HG02588 (cell line): Measurements from ENCODE around the gene TEX54.
"Not testable (repeated sequence)": the region's sequence is repeated elsewhere in the genome, so short reads cannot be mapped to it uniquely, and the experiment has no call there.

Experiments
- ATAC-seq: cut with Tn5 transposase; IDR thresholded peaks from one replicate; pipeline ENCODE4 v1.9.1; 2021; ENCODE audit warnings: mild to moderate bottlenecking, moderate library complexity; ENCODE audit not compliant: unreplicated experiment

Gene TEX54

DNA sequence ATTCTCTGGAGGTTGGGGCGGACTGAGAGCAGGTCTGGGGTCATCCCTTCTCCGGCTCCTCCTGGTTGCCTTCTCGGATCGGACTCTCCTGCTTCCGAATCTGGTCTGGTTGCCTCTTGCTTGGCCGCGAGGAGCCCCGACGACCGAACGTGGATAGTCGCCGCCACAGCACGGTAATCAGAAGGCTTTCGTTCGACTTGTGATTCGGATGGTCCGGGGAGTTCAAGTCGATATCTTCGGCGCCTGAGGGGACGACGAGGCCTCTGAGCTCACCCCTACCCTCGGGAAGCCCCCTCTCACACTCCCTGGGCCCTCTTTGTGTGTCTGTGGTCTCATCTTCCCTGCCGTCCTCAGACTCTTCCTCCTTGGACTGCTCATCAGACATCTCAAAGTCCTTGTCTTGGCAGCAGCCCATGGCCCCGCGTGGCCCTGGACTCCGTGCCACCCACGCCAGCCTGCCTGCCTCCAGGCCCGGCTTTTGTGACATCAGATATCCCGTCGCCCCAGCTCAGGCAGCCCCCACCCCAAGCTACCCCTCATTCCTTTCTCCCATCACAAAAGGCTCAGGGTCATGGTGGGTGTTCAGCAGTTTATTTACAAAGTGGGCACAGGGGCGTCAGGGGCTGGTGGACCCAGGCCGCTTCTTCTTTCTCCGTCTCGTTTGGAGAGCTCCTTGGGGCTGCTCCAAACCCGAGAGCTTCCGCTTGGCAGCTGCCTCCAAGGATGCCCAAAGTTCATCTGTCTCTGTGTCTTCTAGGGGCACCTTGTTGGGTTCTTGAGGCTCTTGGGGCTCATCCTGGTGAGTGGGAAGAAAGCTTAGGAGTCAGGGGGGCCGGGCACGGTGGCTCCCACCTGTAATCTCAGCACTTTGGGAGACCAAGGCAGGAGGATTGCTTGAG is at the start of gene TEX54:
Gene TEX54, minus strand, starts transcription at position 506 of the 899 bp plus-strand sequence.
- peak; percentile 14 for ATAC-seq

DNA sequence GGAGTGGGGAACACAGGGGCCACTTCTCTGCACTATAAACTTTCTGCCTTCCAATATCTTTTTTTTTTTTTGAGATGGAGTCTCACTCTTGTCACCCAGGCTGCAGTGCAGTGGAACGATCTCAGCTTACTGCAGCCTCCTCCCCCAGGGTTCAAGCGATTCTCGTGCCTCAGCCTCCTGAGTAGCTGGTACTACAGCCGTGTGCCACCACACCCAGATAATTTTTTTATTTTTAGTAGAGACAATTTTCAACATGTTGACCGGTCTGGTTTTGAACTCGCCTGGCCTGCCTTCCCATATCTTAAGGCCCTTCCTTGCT is 49.7 kb upstream of the TEX54 start:
- no peak for ATAC-seq

DNA sequence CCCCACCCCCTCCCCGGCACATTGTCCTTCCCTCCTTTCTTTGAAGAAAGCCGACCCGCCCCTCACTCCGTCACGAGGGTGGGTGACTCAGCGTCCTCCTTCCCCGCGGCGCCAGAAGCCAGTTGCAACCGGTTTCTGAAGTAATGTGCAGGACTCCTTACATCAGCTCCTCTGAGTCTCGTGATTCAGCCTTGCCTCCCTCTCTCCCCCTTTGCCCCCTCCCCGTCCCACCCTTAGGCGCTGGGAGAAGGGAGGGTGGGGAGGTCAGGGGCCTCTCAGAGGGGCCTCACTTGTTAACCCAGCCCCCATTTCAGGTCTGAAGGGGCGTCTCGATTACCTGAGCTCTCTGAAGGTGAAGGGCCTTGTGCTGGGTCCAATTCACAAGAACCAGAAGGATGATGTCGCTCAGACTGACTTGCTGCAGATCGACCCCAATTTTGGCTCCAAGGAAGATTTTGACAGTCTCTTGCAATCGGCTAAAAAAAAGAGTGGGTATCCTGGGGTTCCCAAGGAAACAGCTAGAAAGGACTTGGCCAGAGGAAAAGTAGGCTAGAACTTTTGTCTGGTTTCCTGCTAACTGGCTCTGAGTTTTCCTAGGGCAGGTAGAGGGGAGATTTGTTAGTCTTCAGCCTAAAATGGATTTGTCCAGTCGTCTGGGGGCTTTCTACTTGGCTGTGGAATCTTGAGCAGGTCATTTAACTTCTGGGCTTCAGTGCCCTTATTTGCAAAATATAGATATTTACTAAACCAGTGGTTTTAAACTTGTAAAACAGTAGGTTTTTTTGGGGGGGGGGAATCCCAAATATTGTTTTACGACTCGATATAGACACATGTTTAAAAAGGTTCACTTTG is 49.2 kb upstream of the TEX54 start:
- ATAC-seq: peak; percentile 38

DNA sequence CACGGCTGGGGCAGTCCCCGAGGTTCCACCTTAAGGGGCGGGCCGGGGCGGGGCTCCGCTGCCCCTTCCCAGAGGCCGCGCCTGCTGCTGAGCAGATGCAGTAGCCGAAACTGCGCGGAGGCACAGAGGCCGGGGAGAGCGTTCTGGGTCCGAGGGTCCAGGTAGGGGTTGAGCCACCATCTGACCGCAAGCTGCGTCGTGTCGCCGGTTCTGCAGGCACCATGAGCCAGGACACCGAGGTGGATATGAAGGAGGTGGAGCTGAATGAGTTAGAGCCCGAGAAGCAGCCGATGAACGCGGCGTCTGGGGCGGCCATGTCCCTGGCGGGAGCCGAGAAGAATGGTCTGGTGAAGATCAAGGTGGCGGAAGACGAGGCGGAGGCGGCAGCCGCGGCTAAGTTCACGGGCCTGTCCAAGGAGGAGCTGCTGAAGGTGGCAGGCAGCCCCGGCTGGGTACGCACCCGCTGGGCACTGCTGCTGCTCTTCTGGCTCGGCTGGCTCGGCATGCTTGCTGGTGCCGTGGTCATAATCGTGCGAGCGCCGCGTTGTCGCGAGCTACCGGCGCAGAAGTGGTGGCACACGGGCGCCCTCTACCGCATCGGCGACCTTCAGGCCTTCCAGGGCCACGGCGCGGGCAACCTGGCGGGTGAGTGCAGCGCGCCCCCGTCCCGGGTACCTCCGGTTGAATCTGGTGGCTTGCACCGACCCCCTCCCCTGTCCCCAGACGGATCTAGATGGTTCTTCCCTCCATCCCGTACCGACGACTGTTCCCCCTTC is 48.4 kb upstream of the TEX54 start, which contains the start of gene SLC3A2:
Gene SLC3A2, plus strand, starts transcription at position 94 of the 776 bp plus-strand sequence. Its CDS starts 128 bp downstream, at position 222.
- peak; percentile 72 for ATAC-seq

DNA sequence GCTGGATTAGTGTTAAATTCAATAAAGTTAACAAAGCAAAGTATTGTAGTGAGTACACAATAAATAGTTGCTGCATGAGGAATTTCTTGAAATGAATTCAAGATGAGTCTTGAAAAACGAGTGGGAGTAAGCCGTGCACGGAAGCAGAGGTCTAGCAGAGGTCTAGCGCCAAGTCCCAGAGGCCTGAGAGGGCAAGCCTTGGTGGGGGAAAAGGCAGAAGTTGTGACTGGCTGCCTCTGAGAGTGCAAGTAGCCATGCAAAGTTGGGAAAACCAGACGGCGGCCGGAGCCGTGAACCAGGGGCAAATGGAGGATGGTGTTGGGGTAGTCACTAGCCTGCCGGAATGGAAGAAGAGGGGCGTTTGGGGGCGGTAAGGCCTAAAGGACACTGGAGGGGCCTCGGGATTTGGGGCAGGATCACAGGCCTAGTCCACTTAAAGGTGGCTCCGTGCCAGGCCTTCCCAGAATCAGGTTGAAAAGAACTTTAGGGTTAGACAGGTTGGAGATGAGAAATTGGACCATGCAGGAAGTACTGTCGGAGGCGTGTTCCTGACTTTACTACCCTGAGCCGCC is 47.7 kb upstream of the TEX54 start:
- peak; percentile 14 for ATAC-seq

DNA sequence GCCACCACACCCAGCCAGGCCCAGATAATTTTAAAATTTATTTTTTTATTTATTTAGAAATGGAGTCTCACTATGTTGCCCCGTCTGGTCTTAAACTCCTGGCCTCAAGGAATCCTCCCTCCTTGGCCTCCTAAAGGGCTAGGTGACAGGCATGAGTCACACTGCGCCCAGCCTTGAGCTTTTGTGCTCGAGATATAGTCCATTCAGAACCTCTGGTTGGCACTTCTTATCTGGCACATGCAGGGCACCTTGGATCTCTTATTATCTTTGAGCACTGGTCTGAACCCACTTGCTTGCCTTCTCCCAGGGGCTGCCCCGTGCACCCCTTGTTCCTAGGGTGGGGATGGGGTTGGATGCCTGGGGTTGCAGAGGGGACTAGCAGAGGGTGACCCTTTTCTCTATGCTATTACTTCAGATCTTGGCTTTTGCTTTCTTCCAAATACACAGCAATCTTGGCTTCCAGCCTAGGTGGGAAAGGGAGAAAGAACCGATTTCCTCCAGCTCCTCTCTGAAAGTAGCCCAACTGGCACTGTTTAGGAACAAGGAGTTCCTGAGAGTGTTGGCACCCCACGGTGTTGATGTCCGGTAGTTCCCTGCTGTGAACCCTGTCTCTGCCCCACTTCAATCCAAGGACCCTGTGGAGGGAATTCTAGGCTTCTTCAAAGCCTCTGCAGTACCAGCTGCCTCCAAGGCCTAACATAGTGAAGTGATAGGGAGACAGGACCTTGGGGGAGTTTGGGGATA is 46.8 kb upstream of the TEX54 start:
- ATAC-seq: no peak

DNA sequence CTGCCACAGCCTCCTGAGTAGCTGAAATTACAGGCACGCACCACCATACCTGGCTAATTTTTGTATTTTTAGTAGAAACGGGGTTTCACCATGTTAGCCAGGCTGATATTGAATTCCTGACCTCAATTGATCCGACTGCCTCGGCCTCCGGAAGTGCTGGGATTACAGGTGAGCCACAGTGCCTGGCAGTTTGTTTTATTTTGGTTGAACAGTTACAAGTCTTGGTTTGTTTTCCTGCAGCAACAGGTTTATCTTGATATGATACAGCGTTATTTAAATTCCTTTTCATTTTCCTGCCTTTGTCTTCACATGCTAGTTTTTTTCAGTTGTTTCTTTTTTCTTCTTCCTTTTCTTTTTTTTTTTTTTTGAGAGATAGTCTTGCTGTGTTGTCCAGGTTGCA is 44.1 kb upstream of the TEX54 start:
- no peak for ATAC-seq

DNA sequence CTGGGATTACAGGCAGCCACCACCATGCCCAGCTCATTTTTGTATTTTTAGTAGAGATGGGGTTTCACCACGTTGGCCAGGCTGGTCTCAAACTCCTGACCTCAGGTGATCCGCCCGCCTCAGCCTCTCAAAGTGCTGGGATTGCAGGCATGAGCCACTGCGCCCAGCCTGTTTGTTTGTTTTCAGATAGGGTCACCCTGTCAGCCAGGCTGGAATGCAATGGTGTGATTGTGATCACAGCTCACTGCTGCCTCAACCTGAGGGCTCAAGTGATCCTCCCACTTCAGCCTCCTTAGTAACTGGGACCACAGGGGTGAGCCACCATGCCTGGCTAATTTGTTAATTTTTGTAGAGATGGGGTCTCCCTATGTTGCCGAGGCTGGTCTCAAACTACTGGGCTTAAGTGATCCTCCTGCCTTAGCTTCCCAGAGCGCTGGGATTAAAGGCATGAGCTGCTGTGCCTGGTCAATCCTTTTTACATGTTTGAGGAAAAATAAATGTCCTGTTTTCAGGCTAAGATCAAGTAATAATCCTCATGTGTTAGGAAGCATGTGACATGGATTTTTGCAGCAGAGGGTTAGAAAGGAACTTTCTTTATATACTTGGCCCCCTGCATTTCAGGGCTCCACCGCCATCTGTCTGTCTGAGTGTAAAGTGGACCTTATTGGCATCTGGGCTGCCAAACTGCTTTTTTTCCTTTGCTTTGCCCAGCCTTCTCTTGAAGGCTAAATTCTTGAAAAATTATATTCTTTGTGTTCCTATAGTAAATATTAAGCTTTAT is 43.2 kb upstream of the TEX54 start:
- ATAC-seq: no peak

DNA sequence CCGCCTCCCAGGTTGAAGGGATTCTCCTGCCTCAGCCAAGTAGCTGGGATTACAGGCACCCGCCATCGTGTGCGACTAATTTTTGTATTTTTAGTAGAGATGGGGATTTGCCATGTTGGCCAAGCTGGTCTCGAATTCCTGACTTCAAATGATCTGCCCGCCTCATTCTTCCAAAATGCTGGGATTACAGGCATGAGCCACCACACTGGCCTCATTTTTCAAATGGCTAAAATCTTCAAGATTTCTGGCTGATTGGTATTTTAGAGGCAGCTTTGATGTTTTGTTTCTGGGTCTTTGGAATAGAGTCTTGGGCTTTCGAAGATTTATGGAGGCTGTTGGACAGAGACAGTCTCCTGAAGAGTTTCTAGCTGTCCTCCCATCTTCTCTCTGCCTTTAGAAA is 42.2 kb upstream of the TEX54 start:
- no peak for ATAC-seq

DNA sequence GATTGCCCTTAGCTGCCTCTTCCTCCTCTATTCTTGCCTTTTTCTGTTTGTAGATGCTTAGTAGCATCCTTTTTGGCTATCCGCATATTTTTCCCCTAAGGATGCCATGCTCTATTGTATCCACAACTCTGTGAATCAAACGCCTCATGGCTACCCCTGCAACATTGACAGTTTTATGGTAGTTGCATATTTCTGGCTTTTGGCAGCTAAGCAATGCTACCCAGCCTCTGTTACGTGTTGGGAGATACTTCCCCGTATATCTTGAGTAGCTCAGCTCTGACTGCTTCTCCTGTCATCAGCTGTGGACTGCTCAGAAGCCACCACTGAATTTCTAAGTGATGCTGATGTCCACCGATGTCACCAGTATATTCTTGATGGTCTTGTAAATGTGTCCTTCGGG is 33.0 kb upstream of the TEX54 start:
- no peak for ATAC-seq

DNA sequence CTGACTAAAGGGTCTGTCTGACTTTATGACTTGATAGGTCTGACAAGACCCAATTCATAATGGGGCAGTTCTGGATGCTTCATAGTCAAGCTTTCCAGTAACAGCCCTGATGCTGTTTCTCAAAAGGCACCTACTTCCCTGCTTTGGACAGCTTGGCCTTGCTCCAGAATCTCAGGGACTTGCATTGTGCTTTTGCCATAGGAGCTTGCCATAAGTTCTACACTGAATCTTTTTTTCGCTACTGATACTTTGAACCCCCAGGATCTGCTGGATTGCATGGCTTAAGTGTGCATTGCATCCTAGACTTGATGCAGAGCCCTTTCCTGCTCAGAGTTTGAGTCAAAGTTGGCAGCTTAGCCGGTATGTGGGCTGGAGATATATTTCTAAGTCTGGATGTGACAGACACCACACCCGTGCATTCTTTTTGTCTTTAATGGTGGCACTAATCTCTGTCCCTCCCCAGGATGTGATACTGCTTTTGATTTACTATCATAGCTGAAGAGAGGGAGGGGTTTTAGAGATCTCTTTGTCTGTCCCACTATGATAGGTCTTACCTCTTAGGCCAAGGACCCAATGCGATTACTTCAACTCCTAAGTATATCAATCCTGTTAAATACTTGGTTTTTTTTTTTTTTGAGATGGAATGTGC is 31.2 kb upstream of the TEX54 start:
- ATAC-seq: no peak

DNA sequence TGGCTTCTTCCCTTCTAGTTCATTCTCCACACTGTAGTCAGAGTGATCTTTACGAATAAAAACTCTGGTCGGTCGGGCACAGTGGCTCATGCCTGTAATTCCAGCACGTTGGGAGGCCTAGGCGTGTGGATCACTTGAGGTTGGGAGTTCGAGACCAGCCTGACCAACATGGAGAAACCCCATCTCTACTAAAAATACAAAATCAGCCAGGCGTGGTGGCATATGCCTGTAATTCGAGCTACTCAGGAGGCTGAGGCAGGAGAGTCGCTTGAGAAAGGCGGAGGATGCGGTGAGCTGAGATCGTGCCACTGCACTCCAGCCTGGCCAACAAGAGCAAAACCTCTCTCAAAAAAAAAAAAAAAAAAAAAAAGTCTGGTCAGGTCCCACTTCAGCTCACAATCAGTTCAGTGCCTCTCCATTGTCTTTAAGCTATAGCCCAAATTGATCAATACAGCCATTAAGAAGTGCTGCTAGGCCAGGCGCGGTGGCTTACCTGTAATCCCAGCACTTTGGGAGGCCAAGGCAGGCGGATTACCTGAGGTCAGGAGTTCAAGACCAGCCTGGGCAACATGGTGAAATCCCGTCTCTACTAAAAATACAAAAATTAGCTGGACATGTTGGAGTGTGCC is 29.0 kb upstream of the TEX54 start:
- not testable (repeated sequence) for ATAC-seq

DNA sequence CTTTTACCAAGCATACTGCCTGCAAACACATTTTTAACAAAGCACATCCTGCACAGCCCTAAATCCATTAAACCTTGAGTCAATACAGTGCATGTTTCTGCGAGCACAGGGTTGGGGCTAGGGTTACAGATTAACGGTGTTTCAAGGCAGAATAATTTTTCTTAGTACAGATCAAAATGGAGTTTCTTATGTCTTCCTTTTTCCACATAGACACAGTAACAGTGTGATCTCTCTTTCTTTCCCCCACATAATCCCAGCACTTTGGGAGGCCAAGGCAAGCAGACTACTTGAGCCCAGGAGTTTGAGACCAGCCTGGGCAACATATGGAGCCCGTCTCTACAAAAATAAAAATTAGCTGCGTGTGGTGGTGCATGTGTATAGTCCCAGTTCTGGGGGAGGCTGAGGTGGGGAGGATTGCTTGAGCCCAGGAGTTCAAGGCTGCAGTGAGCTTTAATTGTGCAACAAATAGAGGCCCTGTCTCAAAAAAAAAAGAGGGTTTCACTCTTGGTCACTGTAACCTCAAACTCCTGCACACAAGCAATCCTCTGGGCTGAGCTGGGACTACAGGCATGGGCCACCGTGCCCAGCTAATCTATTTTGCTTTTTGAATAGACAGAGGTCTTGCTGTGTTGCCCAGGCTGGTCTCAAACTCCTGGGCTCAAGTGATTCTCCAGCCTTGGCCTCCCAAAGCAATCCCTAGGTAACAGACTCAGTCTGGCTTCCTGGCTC is 28.4 kb upstream of the TEX54 start:
- ATAC-seq: no peak

DNA sequence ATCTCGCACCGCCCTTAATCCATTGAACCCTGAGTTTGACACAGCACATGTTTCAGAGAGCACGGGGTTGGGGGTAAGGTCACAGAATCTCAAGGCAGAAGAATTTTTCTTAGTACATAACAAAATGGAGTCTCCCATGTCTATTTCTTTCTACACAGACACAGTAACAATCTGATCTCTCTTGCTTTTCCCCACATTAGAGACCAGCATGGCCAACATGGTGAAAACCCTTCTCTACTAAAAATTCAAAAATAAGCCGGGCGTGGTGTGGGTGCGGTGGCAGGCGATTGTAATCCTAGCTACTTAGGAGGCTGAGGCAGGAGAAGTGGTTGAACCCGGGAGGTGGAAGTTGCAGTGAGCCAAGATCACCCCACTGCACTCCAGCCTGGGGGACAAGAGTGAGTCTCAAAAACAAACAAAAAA is 26.7 kb upstream of the TEX54 start:
- not testable (repeated sequence) for ATAC-seq

DNA sequence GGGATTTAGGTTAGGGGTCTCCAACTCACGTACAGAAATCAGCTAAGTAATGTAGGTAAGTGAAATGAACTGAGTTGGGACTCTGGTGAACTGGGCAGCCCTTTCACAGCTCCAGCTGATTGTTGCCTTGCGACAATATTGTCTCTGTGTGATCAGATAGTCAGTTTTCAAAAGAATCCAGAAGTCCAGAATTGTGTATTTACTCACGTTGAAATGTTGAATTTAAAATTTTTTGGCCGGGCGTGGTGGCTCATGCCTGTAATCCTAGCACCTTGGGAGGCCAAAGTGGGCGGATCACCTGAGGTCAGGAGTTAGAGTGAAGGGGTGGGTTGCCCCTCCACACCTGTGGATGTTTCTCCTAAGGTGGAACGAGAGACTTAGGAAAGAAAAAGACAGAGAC is 25.6 kb upstream of the TEX54 start:
- no peak for ATAC-seq

DNA sequence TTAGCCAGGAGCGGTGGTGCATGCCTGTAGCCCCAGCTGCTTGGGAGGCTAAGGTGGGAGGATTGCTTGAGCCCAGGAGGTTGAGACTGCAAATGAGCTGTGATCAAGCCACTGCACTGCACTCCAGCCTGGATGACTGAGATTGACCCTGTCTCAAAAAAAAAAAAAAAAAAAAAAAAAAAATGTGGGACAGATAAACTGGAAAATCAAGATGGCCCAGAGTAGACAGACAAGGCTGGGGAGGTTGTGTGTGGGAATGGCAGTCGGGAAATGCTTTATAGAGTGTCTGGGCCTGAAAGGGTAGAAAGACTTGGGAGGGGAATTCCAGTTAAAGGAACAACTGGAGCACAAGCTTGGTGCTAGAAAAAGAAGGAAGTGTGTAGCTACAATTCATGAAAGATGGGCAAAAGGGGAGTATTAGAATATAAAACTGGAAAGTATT is 24.9 kb upstream of the TEX54 start:
- ATAC-seq: no peak

DNA sequence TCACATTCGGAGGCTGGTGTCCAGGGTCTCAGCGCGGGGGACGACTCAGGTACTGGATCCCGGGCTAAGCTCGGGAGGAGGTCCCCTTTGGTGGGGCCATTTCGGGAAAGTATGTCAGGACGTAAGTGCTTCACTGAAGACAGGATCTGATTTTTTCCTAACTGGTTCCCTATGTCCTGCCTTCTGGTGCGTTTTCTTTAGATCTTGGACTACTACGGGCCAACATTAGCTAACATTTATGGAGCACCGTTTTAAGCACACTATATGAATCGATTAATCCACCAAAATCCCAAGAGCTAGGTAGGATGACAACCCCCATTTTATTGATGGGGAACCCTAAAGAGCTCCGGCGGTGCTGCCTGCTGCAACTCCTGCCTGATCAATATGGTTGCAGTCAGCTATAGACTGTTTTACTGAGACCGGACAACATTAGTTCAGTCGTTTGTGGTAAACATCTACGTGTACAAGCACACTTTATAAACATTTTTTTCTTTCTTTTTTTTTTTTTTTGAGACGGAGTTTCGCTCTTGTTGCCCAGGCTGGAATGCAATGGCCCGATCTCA is 23.8 kb upstream of the TEX54 start:
- ATAC-seq: no peak
